Measurements from ENCODE around the gene NAPSA.

DNA sequence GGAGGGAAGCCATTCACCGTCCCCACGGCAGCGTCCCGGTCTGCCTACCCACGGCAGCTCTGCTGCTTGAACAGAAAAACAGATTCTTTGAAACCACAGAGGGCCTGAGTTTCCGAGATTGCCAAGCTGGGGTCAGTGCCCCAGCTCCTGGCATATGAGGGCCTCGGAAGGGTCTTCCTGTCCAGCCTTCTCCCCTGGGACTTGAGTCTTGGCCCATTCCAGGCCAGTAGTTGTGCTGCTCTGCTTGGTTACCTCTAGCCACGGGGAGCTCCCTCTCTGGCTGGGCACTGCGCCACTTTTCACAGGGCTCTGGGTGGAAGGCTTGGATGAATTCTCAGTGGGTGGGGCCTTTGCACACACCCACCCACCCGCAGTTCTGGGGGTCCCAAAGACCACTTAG, 44.7 kb upstream of the NAPSA start:
- TF ChIP-seq CTCF (IDR thresholded peaks at IDR 0.05) (no peak), POLR2A (IDR thresholded peaks at IDR 0.05) (no peak), POLR2AphosphoS5 (IDR thresholded peaks at IDR 0.05) (no peak), EP300 (IDR thresholded peaks at IDR 0.05) (no peak)

Data from sigmoid colon (tissue), 4 donors.